ENCODE results near the gene DYRK4.
"Not testable (repeated sequence)": the region's sequence is repeated elsewhere in the genome, so short reads cannot be mapped to it uniquely, and the experiment has no call there.

The DYRK4 gene

GRCh38 chr12:4562034-4562657 is at the start of gene DYRK4:
Gene DYRK4, plus strand, starts transcription at chr12:4562208. Its CDS starts 38 bp downstream, at chr12:4562246.
- DNase-seq = peak; percentile 4

- DNase-seq = no peak
Observed at GRCh38 chr12:4518106-4518728, 43.8 kb upstream of the DYRK4 start.

- not testable (repeated sequence) for DNase-seq
Observed at GRCh38 chr12:4523443-4523842, 38.6 kb upstream of the DYRK4 start.

GRCh38 chr12:4526923-4527546 is 35.0 kb upstream of the DYRK4 start:
- peak; percentile 36 for DNase-seq

- DNase-seq = no peak
Observed at GRCh38 chr12:4530160-4530559, 31.8 kb upstream of the DYRK4 start.

GRCh38 chr12:4530982-4531586 is 30.9 kb upstream of the DYRK4 start:
- DNase-seq = no peak

GRCh38 chr12:4535092-4535491 is 26.9 kb upstream of the DYRK4 start:
- no peak for DNase-seq

GRCh38 chr12:4535871-4536270 is 26.1 kb upstream of the DYRK4 start:
- no peak for DNase-seq

- peak; percentile 97 for DNase-seq
Observed at GRCh38 chr12:4538207-4539160, 23.5 kb upstream of the DYRK4 start, which contains the start of gene RAD51AP1. Gene RAD51AP1, plus strand, starts transcription at chr12:4538890. Its CDS starts 50 bp downstream, at chr12:4538940.

- no peak for DNase-seq
Observed at GRCh38 chr12:4539167-4539870, 22.7 kb upstream of the DYRK4 start.

- no peak for DNase-seq
Observed at GRCh38 chr12:4540170-4540569, 21.8 kb upstream of the DYRK4 start.

GRCh38 chr12:4540638-4541037 is 21.4 kb upstream of the DYRK4 start:
- no peak for DNase-seq

GRCh38 chr12:4545195-4545594 is 16.8 kb upstream of the DYRK4 start:
- DNase-seq = no peak

- DNase-seq = no peak
Observed at GRCh38 chr12:4552191-4552590, 9.8 kb upstream of the DYRK4 start.

GRCh38 chr12:4553943-4554342 is 8.1 kb upstream of the DYRK4 start:
- DNase-seq = no peak

GRCh38 chr12:4555804-4556203 is 6.2 kb upstream of the DYRK4 start:
- DNase-seq = no peak

GRCh38 chr12:4556735-4557530 is 5.1 kb upstream of the DYRK4 start:
- no peak for DNase-seq

GRCh38 chr12:4557586-4557985 is 4.4 kb upstream of the DYRK4 start:
- no peak for DNase-seq

GRCh38 chr12:4558171-4558570 is 3.8 kb upstream of the DYRK4 start:
- DNase-seq = no peak

- no peak for DNase-seq
Observed at GRCh38 chr12:4563336-4563735, 1.3 kb downstream of the DYRK4 start.

- no peak for DNase-seq
Observed at GRCh38 chr12:4564818-4565217, 2.8 kb downstream of the DYRK4 start.

Measured in CD4-positive, alpha-beta T cell treated with Interleukin-17A for 1 hour (primary cell).